Measurements from ENCODE around the gene KIDINS220. TPM values are rescaled to one million over a fixed set of nuclear protein-coding genes. Genes with fewer than 3 reads are reported as not detected.

The KIDINS220 gene
- total RNA-seq, 1 donor from 2014 or later = 47.7 TPM

GRCh38 chr2:8699839-8700238 is 137.6 kb downstream of the KIDINS220 start:
- DNase-seq (ENCODE audit: low spot score) = no peak

- DNase-seq (ENCODE audit: low spot score) = no peak
Observed at GRCh38 chr2:8697190-8697589, 140.2 kb downstream of the KIDINS220 start.

- DNase-seq (ENCODE audit: low spot score) = no peak
Observed at GRCh38 chr2:8694737-8695136, 142.7 kb downstream of the KIDINS220 start.

GRCh38 chr2:8693157-8693821 is 144.1 kb downstream of the KIDINS220 start:
- no peak for DNase-seq (ENCODE audit: low spot score)

GRCh38 chr2:8692783-8693156 is 144.6 kb downstream of the KIDINS220 start:
- DNase-seq (ENCODE audit: low spot score) = no peak

- no peak for DNase-seq (ENCODE audit: low spot score)
Observed at GRCh38 chr2:8691859-8692437, 145.5 kb downstream of the KIDINS220 start.

GRCh38 chr2:8685697-8686358 is 151.6 kb downstream of the KIDINS220 start:
- peak; percentile 96 for DNase-seq (ENCODE audit: low spot score)

GRCh38 chr2:8684878-8685696 is 152.3 kb downstream of the KIDINS220 start:
- peak; percentile 91 for DNase-seq (ENCODE audit: low spot score)

GRCh38 chr2:8684540-8684877 is 152.9 kb downstream of the KIDINS220 start:
- no peak for DNase-seq (ENCODE audit: low spot score)

- peak; percentile 88 for DNase-seq (ENCODE audit: low spot score)
Observed at GRCh38 chr2:8682719-8683667, 154.4 kb downstream of the KIDINS220 start.

- peak; percentile 99 for DNase-seq (ENCODE audit: low spot score)
Observed at GRCh38 chr2:8681786-8682692, 155.4 kb downstream of the KIDINS220 start, which contains the start of gene ID2. Gene ID2, plus strand, starts transcription at chr2:8682056. Its CDS starts 110 bp downstream, at chr2:8682166.

GRCh38 chr2:8680822-8681760 is 156.3 kb downstream of the KIDINS220 start:
- DNase-seq (ENCODE audit: low spot score) = no peak

- DNase-seq (ENCODE audit: low spot score) = no peak
Observed at GRCh38 chr2:8679827-8680731, 157.3 kb downstream of the KIDINS220 start.

GRCh38 chr2:8679567-8679826 is 157.9 kb downstream of the KIDINS220 start:
- no peak for DNase-seq (ENCODE audit: low spot score)

All from mesenteric fat pad (tissue), 1 donor.